Neural progenitor cell (in vitro differentiated cells): ENCODE measurements around the gene HOGA1. TPM values are rescaled to one million over a fixed set of nuclear protein-coding genes. Genes with fewer than 3 reads are reported as not detected.

ENCODE experiments used
- DNase-seq: peaks from one replicate; pipeline ENCODE4 v3.0.0-alpha.2; 2016; ENCODE audit warnings: low spot score
- H2AFZ ChIP-seq: fragments of 200-600 bp; sonication (generic); replicated peaks from 2 replicates; pipeline ENCODE4 v1.6.1; 2016; ENCODE audit warnings: antibody characterized with exemption
- H3F3A ChIP-seq: fragments of 200-600 bp; sonication (generic); 2 replicates; pipeline ENCODE4 v1.6.1; 2016; ENCODE audit warnings: antibody characterized with exemption, low read depth
- H3K27ac ChIP-seq: fragments of 200-600 bp; sonication (generic); 2 replicates; pipeline ENCODE4 v1.5.1; 2016; ENCODE audit warnings: mild to moderate bottlenecking
- H3K27me3 ChIP-seq: fragments of 200-600 bp; sonication (generic); 2 replicates; pipeline ENCODE4 v1.6.1; 2016; ENCODE audit warnings: mild to moderate bottlenecking, moderate library complexity
- H3K36me3 ChIP-seq: fragments of 200-600 bp; sonication (generic); 2 replicates; pipeline ENCODE4 v1.5.1; 2016
- H3K4me1 ChIP-seq: fragments of 200-600 bp; sonication (generic); 2 replicates; pipeline ENCODE4 v1.6.1; 2016; ENCODE audit warnings: mixed run types
- H3K4me2 ChIP-seq: fragments of 200-600 bp; sonication (generic); 2 replicates; pipeline ENCODE4 v1.6.1; 2016
- H3K4me3 ChIP-seq: fragments of 200-600 bp; sonication (generic); 2 replicates; pipeline ENCODE4 v1.5.1; 2016
- H3K79me2 ChIP-seq: fragments of 200-600 bp; sonication (generic); 2 replicates; pipeline ENCODE4 v1.6.1; 2016; ENCODE audit warnings: low read depth
- H3K9ac ChIP-seq: fragments of 200-600 bp; sonication (generic); 2 replicates; pipeline ENCODE4 v1.6.1; 2016
- H3K9me3 ChIP-seq: fragments of 200-600 bp; sonication (generic); 2 replicates; pipeline ENCODE4 v1.5.1; 2016; ENCODE audit warnings: low read depth
- H4K20me1 ChIP-seq: fragments of 200-600 bp; sonication (generic); 2 replicates; pipeline ENCODE4 v1.6.1; 2016; ENCODE audit warnings: low read depth
- H3K27ac Mint-ChIP-seq: 3 replicates; pipeline ENCODE4 v1.8.0; 2021; ENCODE audit warnings: mixed read lengths
- H3K27me3 Mint-ChIP-seq: 2 replicates; pipeline ENCODE4 v1.8.0; 2022; ENCODE audit warnings: low read depth, mild to moderate bottlenecking, inconsistent platforms, moderate library complexity, mixed read lengths; ENCODE audit not compliant: insufficient read depth
- H3K36me3 Mint-ChIP-seq: 3 replicates; pipeline ENCODE4 v1.8.0; 2021; ENCODE audit warnings: mixed read lengths
- H3K4me1 Mint-ChIP-seq: 3 replicates; pipeline ENCODE4 v1.8.0; 2021; ENCODE audit warnings: mixed read lengths
- H3K4me3 Mint-ChIP-seq: 3 replicates; pipeline ENCODE4 v1.8.0; 2021; ENCODE audit warnings: mild to moderate bottlenecking, moderate library complexity, mixed read lengths
- H3K9me3 Mint-ChIP-seq: 3 replicates; pipeline ENCODE4 v1.8.0; 2020; ENCODE audit warnings: mixed read lengths
- EZH2 ChIP-seq: fragments of 200-600 bp; sonication (generic); IDR thresholded peaks from 2 replicates; pipeline ENCODE4 v1.6.1; 2017; ENCODE audit warnings: antibody characterized with exemption, mild to moderate bottlenecking, moderate library complexity
- EZH2phosphoT487 ChIP-seq: fragments of 200-600 bp; sonication (generic); IDR thresholded peaks from 2 replicates; pipeline ENCODE4 v1.6.1; 2017; ENCODE audit warnings: antibody characterized with exemption
- total RNA-seq: library from RNA; depleted of rRNA; stranded (reverse); fragments of >200 nt; gene quantifications from 2 replicates; pipeline ENCODE4 v1.2.3, GENCODE V29; 2015; ENCODE audit warnings: low replicate concordance
- TF ChIP-seq, protein P1 (sequence below): fragments of 200-600 bp; sonication (generic); IDR thresholded peaks from 2 replicates; pipeline ENCODE4 v1.5.1; 2017; ENCODE audit warnings: antibody characterized with exemption, mild to moderate bottlenecking

HOGA1 gene
- total RNA-seq, 1 donor from 2014 or later = 0.17 TPM

DNA sequence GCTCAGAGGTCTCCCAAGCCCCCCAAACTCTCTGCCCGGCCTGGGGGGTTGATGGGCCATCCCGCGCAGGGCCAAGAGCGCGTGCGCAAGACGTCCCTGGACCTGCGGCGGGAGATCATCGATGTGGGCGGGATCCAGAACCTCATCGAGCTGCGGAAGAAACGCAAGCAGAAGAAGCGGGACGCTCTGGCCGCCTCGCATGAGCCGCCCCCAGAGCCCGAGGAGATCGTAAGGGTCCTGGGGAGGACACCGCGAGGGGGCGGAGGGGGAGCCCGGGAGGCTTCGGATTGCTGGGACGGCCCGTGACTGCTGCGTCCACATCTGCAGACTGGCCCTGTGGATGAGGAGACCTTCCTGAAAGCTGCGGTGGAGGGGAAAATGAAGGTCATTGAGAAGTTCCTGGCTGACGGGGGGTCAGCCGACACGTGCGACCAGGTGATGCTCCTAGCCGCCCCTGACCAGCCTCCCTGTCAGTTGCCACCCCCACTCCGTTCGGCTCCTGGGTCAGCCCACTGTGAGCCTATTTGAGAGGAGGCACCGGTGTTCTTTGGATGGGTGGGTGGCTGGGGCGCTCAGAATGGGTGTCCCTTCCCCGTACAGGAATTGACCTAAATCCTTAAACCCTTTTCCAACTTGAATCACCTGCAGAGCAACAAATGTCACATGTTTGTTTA is 5.9 kb upstream of the HOGA1 start:
- no peaks in the 10 kb centered on the region for H3K36me3 ChIP-seq
- no peaks in the 10 kb centered on the region for H3K9me3 ChIP-seq
- H2AFZ ChIP-seq = no peak overlapping the region
- H3K27me3 ChIP-seq = no peaks in the 10 kb centered on the region
- H3K4me3 ChIP-seq = no peak overlapping the region
- Mint-ChIP-seq H3K4me3 (no peak overlapping the region), H3K36me3 (no peaks in the 10 kb centered on the region), H3K9me3 (no peaks in the 10 kb centered on the region), H3K27ac (no peak overlapping the region), H3K4me1 (no peaks in the 10 kb centered on the region), H3K27me3 (peaks cover 3% of the 10 kb centered on the region)
- H3K4me2 ChIP-seq = no peak overlapping the region
- no peaks in the 10 kb centered on the region for H3F3A ChIP-seq
- no peak for DNase-seq
- H3K79me2 ChIP-seq = no peaks in the 10 kb centered on the region
- no peak overlapping the region for H3K27ac ChIP-seq
- H3K9ac ChIP-seq = no peak overlapping the region
- no peaks in the 10 kb centered on the region for H3K4me1 ChIP-seq
- TF ChIP-seq, protein P1, sequence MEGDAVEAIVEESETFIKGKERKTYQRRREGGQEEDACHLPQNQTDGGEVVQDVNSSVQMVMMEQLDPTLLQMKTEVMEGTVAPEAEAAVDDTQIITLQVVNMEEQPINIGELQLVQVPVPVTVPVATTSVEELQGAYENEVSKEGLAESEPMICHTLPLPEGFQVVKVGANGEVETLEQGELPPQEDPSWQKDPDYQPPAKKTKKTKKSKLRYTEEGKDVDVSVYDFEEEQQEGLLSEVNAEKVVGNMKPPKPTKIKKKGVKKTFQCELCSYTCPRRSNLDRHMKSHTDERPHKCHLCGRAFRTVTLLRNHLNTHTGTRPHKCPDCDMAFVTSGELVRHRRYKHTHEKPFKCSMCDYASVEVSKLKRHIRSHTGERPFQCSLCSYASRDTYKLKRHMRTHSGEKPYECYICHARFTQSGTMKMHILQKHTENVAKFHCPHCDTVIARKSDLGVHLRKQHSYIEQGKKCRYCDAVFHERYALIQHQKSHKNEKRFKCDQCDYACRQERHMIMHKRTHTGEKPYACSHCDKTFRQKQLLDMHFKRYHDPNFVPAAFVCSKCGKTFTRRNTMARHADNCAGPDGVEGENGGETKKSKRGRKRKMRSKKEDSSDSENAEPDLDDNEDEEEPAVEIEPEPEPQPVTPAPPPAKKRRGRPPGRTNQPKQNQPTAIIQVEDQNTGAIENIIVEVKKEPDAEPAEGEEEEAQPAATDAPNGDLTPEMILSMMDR = no peak
- TF ChIP-seq EZH2phosphoT487 (no peak), EZH2 (no peak)
- H4K20me1 ChIP-seq = no peaks in the 10 kb centered on the region

DNA sequence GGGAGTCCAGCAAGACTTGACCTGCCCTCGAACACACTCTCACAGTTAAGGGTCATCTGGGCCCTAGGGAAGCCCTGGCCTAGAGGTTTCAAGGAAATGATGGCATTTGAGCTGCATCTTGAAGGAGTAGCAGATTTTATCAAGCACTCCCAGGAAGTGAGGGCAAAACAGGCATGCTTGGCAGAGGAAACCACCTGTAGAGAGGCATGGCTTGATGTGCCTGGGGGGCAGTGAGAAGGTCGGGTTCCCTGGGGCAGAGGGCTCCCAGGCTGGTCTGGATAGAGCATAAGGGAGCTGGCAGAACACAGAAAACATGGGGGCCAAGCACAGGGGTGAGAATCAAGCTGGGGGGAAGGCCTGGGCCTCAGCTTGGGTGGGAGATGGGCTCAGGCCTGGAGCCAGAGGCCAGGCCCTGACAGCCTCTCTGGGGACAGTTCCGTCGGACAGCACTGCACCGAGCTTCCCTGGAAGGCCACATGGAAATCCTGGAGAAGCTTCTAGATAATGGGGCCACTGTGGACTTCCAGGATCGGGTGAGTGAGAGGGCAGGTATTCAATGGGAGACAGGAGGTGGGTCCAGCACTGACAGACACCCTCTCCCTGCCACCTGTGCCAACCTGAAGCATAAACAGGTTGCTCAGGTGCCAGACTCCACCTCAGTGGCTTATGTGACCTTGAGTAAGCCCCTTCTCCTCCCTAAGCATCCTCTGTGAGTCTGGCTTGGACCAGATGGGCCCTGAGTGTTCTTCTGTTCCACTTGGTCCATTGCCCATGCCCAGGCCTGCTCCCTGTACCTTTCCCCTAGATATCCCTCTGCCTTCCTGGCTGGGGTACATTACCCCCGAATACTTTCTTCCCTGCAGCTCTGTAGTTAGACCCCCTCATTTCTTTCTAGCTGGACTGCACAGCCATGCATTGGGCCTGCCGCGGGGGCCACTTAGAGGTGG is 3.5 kb upstream of the HOGA1 start:
- Mint-ChIP-seq H3K9me3 (no peaks in the 10 kb centered on the region), H3K4me3 (no peak overlapping the region), H3K27ac (no peak overlapping the region), H3K27me3 (peaks cover 3% of the 10 kb centered on the region), H3K4me1 (peaks cover 11% of the 10 kb centered on the region), H3K36me3 (no peaks in the 10 kb centered on the region)
- TF ChIP-seq, protein P1 = no peak
- TF ChIP-seq EZH2phosphoT487 = no peak
- no peak for TF ChIP-seq EZH2
- Histone ChIP-seq H4K20me1 (no peaks in the 10 kb centered on the region), H3F3A (no peaks in the 10 kb centered on the region), H3K4me3 (no peak overlapping the region), H3K27me3 (no peaks in the 10 kb centered on the region), H3K9me3 (no peaks in the 10 kb centered on the region), H3K36me3 (no peaks in the 10 kb centered on the region), H2AFZ (no peak overlapping the region), H3K27ac (no peak overlapping the region), H3K79me2 (no peaks in the 10 kb centered on the region), H3K4me2 (no peak overlapping the region), H3K4me1 (no peaks in the 10 kb centered on the region), H3K9ac (no peak overlapping the region)
- no peak for DNase-seq

DNA sequence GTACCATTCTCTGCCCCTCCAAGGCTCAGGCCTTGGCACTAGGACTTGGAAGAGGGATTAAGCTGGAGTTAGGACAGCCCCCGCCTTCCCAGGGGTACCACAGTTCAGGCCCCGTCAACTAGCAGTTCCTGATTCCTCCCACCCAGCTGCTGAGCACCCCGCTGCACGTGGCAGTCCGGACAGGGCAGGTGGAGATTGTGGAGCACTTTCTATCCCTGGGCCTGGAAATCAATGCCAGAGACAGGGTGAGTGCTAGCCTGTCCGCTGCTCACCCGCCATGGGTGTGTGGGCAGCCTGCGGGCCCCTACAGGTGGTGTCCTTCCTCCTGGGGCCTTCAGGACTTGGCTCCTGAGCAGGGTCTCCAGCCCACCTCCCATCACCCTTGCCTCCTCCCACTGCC is 2.0 kb upstream of the HOGA1 start:
- no peak overlapping the region for H3K4me2 ChIP-seq
- H3K4me3 ChIP-seq = no peak overlapping the region
- no peak for DNase-seq
- Mint-ChIP-seq H3K27me3 (peaks cover 3% of the 10 kb centered on the region), H3K36me3 (no peaks in the 10 kb centered on the region), H3K27ac (no peak overlapping the region), H3K9me3 (no peaks in the 10 kb centered on the region), H3K4me3 (no peak overlapping the region), H3K4me1 (peaks cover 14% of the 10 kb centered on the region)
- no peaks in the 10 kb centered on the region for H3K27me3 ChIP-seq
- no peaks in the 10 kb centered on the region for H3K36me3 ChIP-seq
- TF ChIP-seq, protein P1 = no peak
- no peak for TF ChIP-seq EZH2phosphoT487
- no peak for TF ChIP-seq EZH2
- H3K4me1 ChIP-seq = no peaks in the 10 kb centered on the region
- no peak overlapping the region for H3K27ac ChIP-seq
- H3K9ac ChIP-seq = no peak overlapping the region
- H3K79me2 ChIP-seq = no peaks in the 10 kb centered on the region
- no peaks in the 10 kb centered on the region for H4K20me1 ChIP-seq
- H2AFZ ChIP-seq = no peak overlapping the region
- H3F3A ChIP-seq = no peaks in the 10 kb centered on the region
- no peaks in the 10 kb centered on the region for H3K9me3 ChIP-seq
